Inflammatory macrophage treated with lipopolysaccharide for 4 hours (primary cell): ENCODE measurements around the gene RASSF3.
A peak's percentile ranks its signal among the peaks of the same experiment; 100 is the strongest.

Source experiments
- DNase-seq: peaks from one replicate; pipeline ENCODE4 v3.0.0-alpha.2; 2020

Gene RASSF3

DNA sequence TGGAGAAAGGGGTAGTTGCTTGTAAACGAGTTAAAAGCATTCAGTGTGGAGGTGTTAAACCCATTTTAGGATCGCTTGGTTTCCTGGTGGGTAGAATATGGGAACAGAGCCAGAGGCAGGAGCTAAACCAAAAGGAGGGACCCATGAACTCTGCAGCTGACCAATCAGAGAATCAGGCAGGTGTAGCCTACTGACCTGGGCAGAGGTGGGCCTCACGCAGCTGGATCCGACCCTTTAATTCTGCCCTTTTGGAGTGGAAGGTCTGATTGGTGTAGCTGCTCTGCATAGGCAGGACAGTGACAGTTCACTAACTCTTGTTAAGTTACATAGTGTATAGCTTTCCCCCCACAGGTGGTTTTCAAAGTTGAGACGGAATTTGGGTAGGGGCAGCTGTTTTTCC lies 85.3 kb downstream of the RASSF3 start:
- DNase-seq = no peak

- peak; percentile 40 for DNase-seq
Observed at GRCh38 chr12:64696080-64696741, 85.9 kb downstream of the RASSF3 start.

GRCh38 chr12:64699504-64700115 lies 89.3 kb downstream of the RASSF3 start:
- DNase-seq = peak; percentile 97

- no peak for DNase-seq
Observed at GRCh38 chr12:64700532-64700931, 90.2 kb downstream of the RASSF3 start.

DNA sequence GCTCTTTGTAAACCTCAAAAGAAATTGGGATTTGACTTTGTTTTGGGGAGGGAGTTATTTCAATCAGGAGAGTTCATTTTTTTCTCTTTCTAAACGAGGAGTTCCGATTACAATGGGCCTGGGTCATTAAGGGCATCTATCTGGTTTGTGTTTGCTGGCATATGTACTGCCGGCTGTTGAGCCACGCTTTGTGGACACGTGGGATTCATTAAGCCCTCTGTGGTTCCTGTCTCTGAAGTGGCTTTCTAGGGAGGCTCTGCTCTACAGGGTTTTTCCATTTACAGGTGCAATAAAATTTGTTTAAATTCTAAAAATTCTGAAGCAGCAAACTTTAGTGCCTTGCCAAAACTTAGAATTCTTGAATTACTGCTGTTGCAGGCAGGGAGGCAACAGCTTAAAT lies 91.0 kb downstream of the RASSF3 start:
- no peak for DNase-seq

GRCh38 chr12:64706306-64706705 lies 96.0 kb downstream of the RASSF3 start:
- no peak for DNase-seq

DNA sequence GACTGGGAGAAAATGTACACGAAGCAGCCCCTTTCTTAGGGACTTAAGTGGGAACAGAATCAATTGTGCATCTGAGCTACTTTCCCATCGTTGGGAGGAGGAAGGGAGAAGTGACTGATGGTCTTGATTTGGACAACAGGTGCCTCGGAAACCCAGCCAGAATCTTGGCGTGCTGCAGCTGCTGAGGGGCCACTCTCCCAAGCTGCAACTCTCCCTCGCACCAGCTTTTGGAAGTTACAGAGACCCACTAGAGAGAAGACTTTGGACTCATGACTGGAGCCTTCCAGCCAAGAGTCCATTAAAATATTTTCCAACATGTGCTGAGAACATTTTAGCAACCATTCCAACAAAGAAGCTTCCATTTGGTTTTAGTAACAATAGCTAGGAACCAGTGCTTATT lies 96.6 kb downstream of the RASSF3 start:
- no peak for DNase-seq

DNA sequence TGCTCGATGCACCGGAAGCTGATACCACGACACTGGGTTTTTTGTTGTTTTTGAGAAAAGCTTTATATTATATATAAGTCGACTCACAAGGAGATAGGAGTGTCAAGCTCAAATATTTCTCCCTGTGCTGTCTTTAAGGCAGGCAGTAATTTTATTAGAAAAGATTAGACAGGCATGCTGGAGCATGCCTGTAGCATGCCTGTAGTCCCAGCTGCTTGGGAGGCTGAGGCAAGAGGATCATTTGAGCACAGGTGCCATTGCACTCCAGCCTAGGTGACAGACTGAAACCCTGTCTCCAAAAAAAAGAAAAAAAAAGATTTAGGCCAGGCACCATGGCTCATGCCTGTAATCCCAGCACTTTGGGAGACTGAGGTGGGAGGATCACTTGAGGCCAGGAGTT lies 97.1 kb downstream of the RASSF3 start:
- DNase-seq = no peak

DNA sequence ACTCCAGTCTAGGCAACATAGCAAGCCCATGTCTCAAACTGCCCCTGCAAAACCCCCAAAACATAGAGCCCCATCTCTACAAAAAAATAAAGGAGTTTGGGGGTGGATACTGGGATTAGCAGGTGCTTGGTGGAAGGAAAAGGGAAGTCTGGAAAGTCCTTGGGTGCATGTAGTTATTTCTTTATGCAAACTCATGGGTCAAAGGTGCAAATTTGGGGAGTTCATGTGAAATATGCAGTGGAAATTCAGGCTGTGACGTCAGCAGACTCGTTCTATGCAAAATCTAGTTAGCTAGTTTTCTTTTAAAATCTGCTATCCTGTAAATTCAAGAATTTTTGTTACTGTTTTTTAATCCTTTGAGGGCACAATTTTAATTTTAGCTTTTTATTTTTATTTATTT lies 97.6 kb downstream of the RASSF3 start:
- DNase-seq = peak; percentile 43

DNA sequence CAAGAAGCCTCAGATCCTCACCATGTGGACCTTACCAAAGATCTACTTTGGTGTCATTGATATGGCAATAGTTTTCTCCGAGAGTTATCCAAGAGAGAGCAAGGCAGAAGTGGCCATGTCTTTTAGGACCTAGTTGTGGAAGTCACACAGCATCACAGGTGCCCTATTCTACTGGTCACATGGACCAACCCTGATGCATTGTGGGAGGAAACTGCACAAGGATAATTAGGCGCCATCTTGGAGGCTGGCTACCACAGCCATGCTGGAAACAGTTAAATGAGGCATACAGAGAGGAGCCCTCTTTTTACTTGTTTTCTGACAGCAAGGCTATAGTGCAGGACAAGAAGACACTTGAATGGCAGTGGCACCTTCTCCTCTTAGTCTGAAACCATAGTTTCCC lies 99.1 kb downstream of the RASSF3 start:
- no peak for DNase-seq

DNA sequence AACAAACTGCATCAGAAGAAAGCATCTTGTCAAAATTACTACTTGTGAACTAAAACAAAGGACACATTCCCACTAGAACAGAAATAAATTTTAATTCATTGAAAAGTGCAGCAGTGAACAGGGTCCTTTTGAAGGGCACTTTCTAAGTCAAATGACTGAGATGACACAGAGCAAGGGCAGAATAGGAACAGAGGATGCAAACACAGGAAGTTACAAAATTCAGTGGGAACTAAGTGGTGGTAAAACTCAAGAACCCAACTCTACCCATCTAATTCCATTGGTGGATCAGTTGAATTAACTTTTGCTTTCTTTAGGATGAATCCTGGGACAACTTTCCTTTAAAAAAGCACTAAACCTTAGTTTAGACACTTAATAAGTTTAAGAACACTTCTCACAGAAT lies 103.1 kb downstream of the RASSF3 start:
- peak; percentile 69 for DNase-seq

GRCh38 chr12:64714551-64714968 lies 104.3 kb downstream of the RASSF3 start:
- peak; percentile 97 for DNase-seq

- DNase-seq = no peak
Observed at GRCh38 chr12:64716371-64716770, 106.1 kb downstream of the RASSF3 start.

- DNase-seq = no peak
Observed at GRCh38 chr12:64716839-64717455, 106.7 kb downstream of the RASSF3 start.

DNA sequence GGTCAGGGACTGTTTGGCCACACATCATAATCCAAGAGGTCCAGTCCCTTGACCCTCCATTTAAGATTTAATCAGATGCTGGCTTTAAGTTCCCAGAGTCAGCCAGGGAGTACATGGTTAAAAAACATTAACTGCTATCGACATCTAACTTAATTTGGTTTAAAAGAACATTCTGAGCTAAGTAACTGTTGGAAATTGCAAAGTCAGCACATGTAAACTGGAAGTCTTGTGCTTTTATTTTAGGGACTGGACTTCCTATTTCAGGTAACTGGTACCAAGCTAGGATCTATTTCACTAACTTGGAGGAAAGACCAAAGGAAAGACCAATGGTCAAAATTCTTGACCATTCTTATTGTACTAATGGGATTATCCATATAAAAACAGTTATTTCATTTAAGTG lies 108.4 kb downstream of the RASSF3 start:
- no peak for DNase-seq

DNA sequence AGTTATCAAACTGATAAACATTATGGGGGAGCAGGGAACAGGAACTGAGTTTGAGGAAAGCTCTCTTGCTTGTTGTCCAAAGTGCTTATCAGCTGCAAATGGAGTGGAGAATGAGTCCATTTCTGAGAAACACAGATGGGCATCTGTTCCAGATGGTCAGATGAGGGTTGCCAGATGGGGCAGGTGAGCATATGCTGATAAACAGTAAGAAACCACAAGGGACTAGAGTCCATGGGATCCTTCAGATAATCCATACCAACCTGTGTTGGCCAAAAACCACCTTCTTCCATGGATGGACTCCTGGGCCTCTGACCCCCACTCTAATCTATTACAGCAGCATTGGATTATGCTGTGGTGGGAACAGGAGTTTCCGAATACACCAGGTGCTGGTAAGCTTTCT lies 110.6 kb downstream of the RASSF3 start:
- DNase-seq = no peak

GRCh38 chr12:64722835-64723234 lies 112.5 kb downstream of the RASSF3 start:
- no peak for DNase-seq

GRCh38 chr12:64723630-64724029 lies 113.3 kb downstream of the RASSF3 start:
- no peak for DNase-seq

GRCh38 chr12:64724201-64724745 lies 114.0 kb downstream of the RASSF3 start:
- no peak for DNase-seq

DNA sequence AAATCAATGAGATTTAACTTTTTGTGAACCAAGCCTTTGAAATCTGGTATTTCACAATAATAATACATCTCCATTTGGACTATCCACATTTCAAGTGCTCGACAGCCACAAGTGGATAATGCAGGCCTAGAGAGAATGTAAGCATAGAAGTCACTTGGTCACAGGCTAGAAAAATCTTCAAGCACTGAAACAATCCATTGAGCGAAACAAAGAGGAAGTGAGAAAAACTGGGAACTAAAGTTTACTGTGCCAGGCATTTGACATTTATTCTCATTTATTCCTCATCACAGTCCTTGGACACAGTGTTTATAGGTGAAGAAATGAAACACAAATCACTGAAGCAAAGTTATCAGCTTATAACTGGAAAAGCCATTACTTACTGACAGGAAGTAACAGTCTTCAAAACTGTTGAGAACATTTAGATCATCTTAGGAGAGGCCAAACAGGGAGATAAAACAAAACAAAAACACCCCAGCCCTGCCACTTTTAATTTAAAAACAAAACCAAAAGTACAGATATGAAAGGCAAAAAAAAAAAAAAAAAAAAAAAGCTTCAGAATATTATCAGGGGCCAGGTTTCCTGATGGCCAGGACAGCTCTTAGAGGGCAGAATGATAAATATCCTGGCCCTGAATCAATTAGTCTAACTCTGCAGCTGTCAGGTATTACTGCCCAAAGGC lies 119.8 kb downstream of the RASSF3 start:
- peak; percentile 73 for DNase-seq

GRCh38 chr12:64730588-64730969 lies 120.3 kb downstream of the RASSF3 start:
- DNase-seq = no peak

- DNase-seq = no peak
Observed at GRCh38 chr12:64731683-64732082, 121.4 kb downstream of the RASSF3 start.

DNA sequence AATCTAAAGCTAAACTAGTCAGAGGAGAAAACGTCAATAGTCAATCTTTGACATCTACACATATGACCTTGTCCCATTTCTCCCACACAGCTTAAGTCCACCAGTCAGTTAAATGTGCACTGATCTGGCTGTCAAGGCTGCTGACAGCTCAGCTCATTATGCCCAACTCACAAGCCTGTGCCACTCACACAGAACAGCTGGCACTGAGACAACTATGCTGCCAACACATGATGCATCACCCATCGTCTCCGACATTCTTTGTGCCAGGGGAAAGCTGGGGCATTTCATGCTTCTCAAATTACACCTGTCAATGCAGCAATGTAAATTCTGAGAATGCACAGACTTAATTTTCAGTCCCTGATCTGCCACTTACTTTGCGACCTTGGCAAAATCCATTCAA lies 123.6 kb downstream of the RASSF3 start:
- no peak for DNase-seq

GRCh38 chr12:64735442-64735841 lies 125.1 kb downstream of the RASSF3 start:
- peak; percentile 69 for DNase-seq
